Stimulated activated CD4-positive, alpha-beta T cell treated with anti-CD3 and anti-CD28 coated beads, Interleukin-15, amount 100 ng/mL, for 48 hours (primary cell): ENCODE results near the gene MMADHC.

Experiments
- DNase-seq, 2 donors: peaks; one replicate each; pipeline ENCODE4 v3.0.0-alpha.2; 2020; ENCODE audit warnings: low read depth in 2 of 2

The MMADHC gene

GRCh38 chr2:149556452-149556851 lies 31.1 kb downstream of the MMADHC start:
- DNase-seq, result no peak

DNA sequence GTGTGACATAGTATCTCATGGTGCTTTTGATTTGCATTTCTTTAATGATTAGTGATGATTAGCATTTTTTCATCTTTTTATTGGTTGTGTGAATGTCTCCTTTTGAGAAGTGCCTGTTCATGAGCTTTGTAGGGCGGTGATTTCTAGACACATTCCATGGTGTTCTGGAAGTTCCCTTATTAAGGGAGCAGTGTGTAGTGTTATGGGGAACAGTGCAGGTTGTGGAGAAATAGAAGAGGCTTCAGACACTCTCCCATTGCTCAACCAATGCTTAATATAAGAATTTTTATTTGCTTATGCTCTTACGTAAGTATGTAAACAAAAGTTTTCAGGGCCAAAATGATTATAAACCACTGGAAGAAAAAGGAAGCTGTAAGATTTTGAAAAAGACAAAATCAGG lies 34.7 kb downstream of the MMADHC start:
- no peak for DNase-seq

DNA sequence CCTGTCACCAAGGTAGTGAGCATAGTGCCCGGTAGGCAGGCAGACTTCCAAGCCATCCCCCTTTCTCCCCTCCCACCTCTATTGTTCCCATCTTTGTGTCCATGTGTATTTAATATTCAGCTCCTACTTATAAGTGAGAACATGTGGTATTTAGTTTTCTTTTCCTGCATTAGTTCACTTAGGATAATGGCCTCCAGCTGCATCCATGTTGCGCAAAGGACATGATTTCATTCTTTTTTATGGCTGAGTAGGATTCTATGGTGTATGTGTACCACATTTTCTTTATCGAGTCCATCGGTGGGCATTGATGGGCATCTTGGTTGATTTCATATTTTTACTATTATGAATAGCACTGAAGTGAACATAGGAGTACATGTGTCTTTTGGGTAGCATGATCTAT lies 35.3 kb downstream of the MMADHC start:
- DNase-seq, result no peak

DNA sequence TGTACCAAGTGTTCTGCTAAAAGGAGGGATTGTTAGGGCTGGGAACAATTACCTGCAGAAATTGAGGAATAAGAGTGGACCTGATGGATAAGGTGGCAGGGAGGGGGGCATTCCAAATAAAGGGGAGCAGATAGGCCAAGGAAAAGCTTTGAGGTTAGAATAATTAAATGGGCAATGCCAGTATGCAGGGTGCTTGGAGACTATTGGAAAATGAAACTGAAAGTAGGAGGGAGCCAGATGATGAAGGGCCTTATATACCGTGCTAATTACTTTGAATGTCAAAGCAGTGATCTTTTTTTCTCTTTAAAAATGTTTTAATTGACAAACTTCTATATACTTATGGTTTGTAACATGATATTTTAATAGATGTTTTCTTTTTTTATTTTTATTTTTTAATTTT lies 42.9 kb downstream of the MMADHC start:
- no peak for DNase-seq

DNA sequence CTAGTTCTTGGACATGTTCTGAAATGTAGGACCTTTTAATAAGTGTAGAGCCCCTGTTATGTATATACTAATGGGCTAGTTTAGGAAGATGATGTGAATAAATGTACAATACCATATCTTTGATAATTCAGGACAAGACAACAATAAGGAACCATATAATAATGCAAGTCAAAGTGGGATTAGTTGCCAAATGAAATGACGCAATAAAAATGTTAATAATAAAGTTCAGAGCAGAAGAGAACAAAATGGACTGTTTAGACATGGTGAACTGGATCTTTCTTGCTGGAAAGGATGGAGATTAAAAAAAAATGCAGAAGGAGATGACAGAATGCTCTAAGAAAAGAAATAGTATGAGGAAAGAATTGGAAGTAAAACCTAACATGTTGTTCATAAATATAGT lies 43.7 kb downstream of the MMADHC start:
- DNase-seq, result no peak

- no peak for DNase-seq
Observed at GRCh38 chr2:149540138-149540537, 47.4 kb downstream of the MMADHC start.

DNA sequence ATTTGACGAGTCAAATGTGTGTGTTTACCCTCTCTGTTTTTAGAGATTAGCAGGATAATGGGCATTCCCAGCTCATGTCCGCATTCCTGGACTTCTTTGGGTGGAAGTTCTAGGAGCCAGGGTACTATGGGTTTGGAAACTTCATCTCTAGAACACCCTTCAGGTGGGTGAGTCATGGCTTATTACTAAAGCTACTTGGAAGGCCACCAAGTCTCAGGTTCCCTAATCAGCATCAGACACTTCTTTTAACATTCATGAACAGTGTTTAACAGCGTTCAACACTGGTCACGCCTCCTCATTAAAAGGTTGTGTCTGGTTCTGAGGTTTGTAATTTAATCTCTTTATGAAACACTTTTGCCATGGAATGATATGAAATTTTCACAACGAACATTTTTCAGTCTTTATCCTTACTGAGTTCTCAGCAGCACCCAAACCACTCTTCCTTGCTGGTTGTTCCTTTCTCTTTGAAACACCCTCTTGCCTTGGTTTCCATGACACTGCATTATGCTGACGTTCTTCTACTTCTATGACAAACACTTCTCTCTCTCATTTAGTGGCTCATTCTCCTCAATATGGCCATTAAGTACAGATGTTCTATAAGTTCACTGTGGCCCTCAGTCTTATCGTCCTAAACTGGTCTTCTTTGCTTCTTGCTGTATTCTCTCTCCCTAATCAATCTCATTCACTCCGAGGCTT lies 49.3 kb downstream of the MMADHC start:
- DNase-seq, result no peak

DNA sequence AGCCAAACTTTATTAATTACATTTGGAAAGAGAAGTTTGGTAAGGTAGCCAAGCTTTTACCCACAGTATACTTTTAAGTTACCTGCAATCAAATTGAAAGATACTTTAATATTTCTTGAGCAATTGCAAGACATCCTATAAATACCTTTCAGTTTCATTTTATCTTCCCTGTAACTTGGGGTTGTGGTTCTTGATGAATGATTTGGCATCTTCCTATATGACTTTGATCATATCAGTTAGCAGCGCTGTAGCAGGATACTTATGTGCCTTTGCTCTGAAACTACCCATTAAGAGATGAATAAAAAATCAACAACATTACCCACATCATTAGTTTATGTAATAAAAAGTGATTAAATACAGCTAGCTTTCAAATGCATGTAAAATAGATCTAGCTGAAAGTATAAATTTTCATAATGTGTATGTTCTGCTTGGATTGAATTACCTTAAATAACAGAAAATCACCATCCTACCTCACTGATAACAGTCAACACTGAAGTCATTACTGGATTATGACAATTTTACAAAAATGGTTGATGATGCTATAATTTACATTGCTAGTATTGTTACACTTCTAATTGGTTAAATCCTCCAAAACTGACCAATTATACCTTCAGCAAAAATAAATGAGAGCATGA lies 50.4 kb downstream of the MMADHC start:
- DNase-seq, result no peak

GRCh38 chr2:149536649-149537048 lies 50.9 kb downstream of the MMADHC start:
- DNase-seq, result no peak

DNA sequence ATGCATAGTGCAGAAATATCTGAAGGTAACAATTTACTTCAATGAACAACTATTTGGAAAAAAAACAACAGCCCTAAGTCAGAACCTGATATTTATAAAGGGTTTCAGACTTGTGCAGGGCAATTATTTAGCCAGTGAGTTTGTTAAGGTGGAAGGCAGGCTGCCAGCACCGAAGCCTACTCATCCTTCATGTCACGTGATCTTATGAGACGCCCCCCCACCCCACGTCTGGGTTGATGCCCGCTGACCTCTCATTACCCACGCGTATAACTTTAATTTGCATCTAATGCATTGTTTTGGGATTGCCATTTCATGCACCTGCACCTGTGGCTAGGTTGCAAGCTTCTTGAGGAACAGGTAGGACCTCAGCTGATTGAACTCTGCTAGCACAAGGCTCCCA lies 52.9 kb downstream of the MMADHC start:
- DNase-seq, result no peak

GRCh38 chr2:149528983-149529382 lies 58.6 kb downstream of the MMADHC start:
- no peak for DNase-seq

DNA sequence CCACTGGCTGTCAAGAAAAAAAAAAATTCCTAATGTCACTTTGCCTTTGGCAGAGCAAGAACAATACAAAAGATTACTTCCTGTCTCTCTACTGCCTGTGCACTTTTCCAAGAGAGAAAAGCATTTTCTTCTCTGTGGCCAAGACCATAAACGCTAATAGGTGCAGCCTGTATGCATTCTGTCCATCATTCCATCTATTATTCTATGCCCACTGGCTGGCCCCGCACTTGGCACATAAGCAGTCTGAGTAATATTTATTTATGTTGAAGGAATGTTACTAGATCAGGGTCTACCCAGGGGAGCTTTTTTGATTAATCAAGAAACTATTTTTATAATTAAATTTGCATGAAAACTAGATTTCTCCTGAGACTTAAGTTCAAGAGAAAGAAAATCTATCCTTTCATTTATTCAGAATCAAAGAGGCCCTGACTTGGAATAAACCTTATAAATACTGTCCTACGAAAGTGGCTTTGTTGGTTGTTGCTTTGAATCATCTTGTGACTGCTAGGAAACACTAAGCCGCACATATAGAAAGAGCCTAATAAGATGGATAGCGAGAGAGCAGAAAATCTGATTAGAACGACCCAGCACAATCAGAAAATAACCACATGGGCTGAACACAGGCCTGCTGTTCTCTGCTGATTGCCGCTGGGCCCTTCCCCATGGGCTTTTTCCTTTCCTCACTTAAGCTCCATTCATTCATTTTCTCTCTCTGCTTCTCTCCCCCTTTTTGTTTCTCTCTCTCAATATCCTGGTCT lies 59.4 kb downstream of the MMADHC start:
- no peak for DNase-seq

- DNase-seq, result no peak
Observed at GRCh38 chr2:149526689-149527088, 60.9 kb downstream of the MMADHC start.

DNA sequence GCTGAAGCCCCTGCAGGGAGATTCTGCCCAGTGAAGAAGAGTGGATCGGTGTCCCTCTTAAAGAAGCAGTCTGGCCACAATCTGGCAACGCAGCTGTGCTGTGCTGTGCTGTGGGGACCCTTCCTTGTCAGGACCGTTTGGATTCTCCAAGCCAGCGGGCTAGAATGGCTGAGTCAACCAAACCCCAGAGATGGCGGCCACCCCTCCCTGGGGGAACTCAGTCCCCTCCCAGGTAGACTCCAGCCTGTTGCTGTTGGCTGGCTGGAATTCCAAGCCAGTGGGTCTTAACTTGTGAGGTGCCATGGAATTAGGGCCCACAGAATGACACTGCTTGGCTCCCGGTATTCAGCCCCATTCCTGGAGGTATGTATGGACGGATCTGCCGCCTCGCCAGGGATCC lies 62.3 kb downstream of the MMADHC start:
- no peak for DNase-seq
